GM23338 (cell line): ENCODE measurements around the gene FAM234A. TPM values are rescaled to one million over a fixed set of nuclear protein-coding genes. Genes with fewer than 3 reads are reported as not detected.

Experiments
- ATAC-seq: fragments of 200-7000 bp; cut with Tn5 transposase; 3 replicates; pipeline ENCODE4 v1.9.1; 2020
- DNase-seq: peaks from one replicate; pipeline ENCODE4 v3.0.0-alpha.2; 2015; ENCODE audit warnings: low spot score
- H2AFZ ChIP-seq: fragments of 200-600 bp; sonication (generic); 2 replicates; pipeline ENCODE4 v1.8.0; 2016; ENCODE audit warnings: antibody characterized with exemption, mild to moderate bottlenecking, moderate library complexity
- H3F3A ChIP-seq: fragments of 200-600 bp; sonication (generic); replicated peaks from 2 replicates; pipeline ENCODE4 v1.8.0; 2017; ENCODE audit warnings: antibody characterized with exemption, mixed run types, low read depth
- H3K27ac ChIP-seq: fragments of 200-600 bp; sonication (generic); 2 replicates; pipeline ENCODE4 v1.6.1; 2016; ENCODE audit warnings: low read depth
- H3K27me3 ChIP-seq: fragments of 200-600 bp; sonication (generic); 2 replicates; pipeline ENCODE4 v1.8.0; 2016; ENCODE audit warnings: mild to moderate bottlenecking, mixed run types, moderate library complexity; ENCODE audit not compliant: insufficient read depth
- H3K36me3 ChIP-seq: fragments of 200-600 bp; sonication (generic); 2 replicates; pipeline ENCODE4 v1.8.0; 2016; ENCODE audit warnings: mild to moderate bottlenecking; ENCODE audit not compliant: insufficient read depth
- H3K4me1 ChIP-seq: fragments of 200-600 bp; sonication (generic); 2 replicates; pipeline ENCODE4 v1.8.0; 2016; ENCODE audit warnings: mild to moderate bottlenecking, moderate library complexity; ENCODE audit not compliant: insufficient read depth
- H3K4me2 ChIP-seq: fragments of 200-600 bp; sonication (generic); 2 replicates; pipeline ENCODE4 v1.7.1; 2017; ENCODE audit warnings: mixed run types
- H3K4me3 ChIP-seq: fragments of 200-600 bp; sonication (generic); 2 replicates; pipeline ENCODE4 v1.6.1; 2016; ENCODE audit warnings: mixed run types
- H3K79me2 ChIP-seq: fragments of 200-600 bp; sonication (generic); replicated peaks from 2 replicates; pipeline ENCODE4 v1.8.0; 2017; ENCODE audit warnings: mild to moderate bottlenecking; ENCODE audit not compliant: insufficient read depth
- H3K9me2 ChIP-seq: fragments of 200-600 bp; sonication (generic); 2 replicates; pipeline ENCODE4 v1.8.0; 2017; ENCODE audit not compliant: insufficient read depth
- H4K20me1 ChIP-seq: fragments of 200-600 bp; sonication (generic); replicated peaks from 2 replicates; pipeline ENCODE4 v1.8.0; 2017; ENCODE audit warnings: mild to moderate bottlenecking; ENCODE audit not compliant: insufficient read depth
- H3K27ac Mint-ChIP-seq: 2 replicates; pipeline ENCODE4 v1.8.0; 2020; ENCODE audit warnings: inconsistent platforms, mild to moderate bottlenecking, moderate library complexity, mixed read lengths
- H3K27me3 Mint-ChIP-seq: 3 replicates; pipeline ENCODE4 v1.8.0; 2022; ENCODE audit warnings: low read depth, mild to moderate bottlenecking, moderate library complexity, mixed read lengths, inconsistent platforms; ENCODE audit not compliant: insufficient read depth, poor library complexity
- H3K36me3 Mint-ChIP-seq: 3 replicates; pipeline ENCODE4 v1.8.0; 2021; ENCODE audit warnings: low read depth, mild to moderate bottlenecking, inconsistent platforms, moderate library complexity, mixed read lengths
- H3K4me1 Mint-ChIP-seq: 3 replicates; pipeline ENCODE4 v1.8.0; 2020; ENCODE audit warnings: mild to moderate bottlenecking, inconsistent platforms, mixed read lengths
- H3K4me3 Mint-ChIP-seq: 3 replicates; pipeline ENCODE4 v1.8.0; 2021; ENCODE audit warnings: moderate library complexity, mild to moderate bottlenecking, inconsistent platforms, mixed read lengths
- H3K9me3 Mint-ChIP-seq: 3 replicates; pipeline ENCODE4 v1.8.0; 2020; ENCODE audit warnings: moderate library complexity, mild to moderate bottlenecking, inconsistent platforms, mixed read lengths
- CREB1 ChIP-seq: fragments of 250-450 bp; sonication (Bioruptor Pico); IDR thresholded peaks from 2 replicates; pipeline ENCODE4 v1.5.0; 2020; ENCODE audit warnings: low read depth, mild to moderate bottlenecking, moderate library complexity
- STAT1 ChIP-seq: IDR thresholded peaks from one replicate; pipeline ENCODE4 v1.6.1; 2016; ENCODE audit warnings: antibody characterized with exemption; ENCODE audit not compliant: unreplicated experiment
- ZNF331 ChIP-seq: fragments of 250-450 bp; sonication (Bioruptor Pico); IDR thresholded peaks from 2 replicates; pipeline ENCODE4 v1.5.0; 2020; ENCODE audit warnings: low read depth, mild to moderate bottlenecking, moderate library complexity
- polyA plus RNA-seq: library from polyadenylated mRNA; unstranded; fragments of >200 nt; fragmentation: Nextera tagmentation; extraction: Ambion mirVana; gene quantifications from 2 replicates; pipeline ENCODE4 v1.2.1, GENCODE V29; 2016
- total RNA-seq: library from RNA; depleted of rRNA; stranded (reverse); fragments of >200 nt; shearing (Covaris generic); gene quantifications from 2 replicates; pipeline ENCODE4 v1.2.3, GENCODE V29; 2014
- TF ChIP-seq, protein P1 (sequence below): fragments of 250-450 bp; sonication (Bioruptor Pico); IDR thresholded peaks from 2 replicates; pipeline ENCODE4 v1.5.0; 2020; ENCODE audit warnings: mild to moderate bottlenecking, moderate library complexity
- TF ChIP-seq, protein P2 (sequence below): IDR thresholded peaks from one replicate; pipeline ENCODE4 v1.6.1; 2018; ENCODE audit warnings: antibody characterized with exemption; ENCODE audit not compliant: unreplicated experiment
- TF ChIP-seq, protein P3 (sequence below), 2 experiments: fragments of 200-600 bp in 1 of 2; sonication (generic) in 1 of 2; conservative IDR thresholded peaks; 2 replicates each; pipeline versions ENCODE4 v1.5.1 to v1.6.1; 2016 to 2017; ENCODE audit warnings: antibody characterized with exemption in 2 of 2, low read depth in 2 of 2, mild to moderate bottlenecking in 2 of 2, moderate library complexity in 1 of 2

The FAM234A gene
- total and polyA plus RNA-seq, 2 experiments from 2014 or later = 41.9 to 128 TPM

DNA sequence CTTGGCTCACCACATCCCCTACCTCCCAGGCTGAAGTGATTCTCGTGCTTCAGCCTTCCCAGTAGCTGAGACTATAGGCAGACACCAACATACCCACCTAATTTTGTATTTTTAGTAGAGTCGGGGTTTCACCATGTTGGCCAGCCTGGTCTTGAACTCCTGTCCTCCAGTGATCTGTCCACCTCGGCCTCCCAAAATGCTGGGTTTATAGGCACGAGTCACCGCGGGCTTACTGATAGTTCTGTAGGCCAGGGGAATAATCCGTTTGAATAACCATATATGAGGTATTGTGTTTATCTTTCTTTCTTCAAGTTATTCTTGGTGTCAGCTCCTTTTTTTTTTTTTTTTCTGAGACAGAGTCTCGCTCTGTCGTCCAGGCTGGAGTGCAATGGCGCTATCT is 7.7 kb downstream of the FAM234A start:
- Mint-ChIP-seq H3K4me1 (no peaks in the 10 kb centered on the region), H3K36me3 (peaks cover 2% of the 10 kb centered on the region)
- TF ChIP-seq STAT1 = no peak
- TF ChIP-seq, protein P1, sequence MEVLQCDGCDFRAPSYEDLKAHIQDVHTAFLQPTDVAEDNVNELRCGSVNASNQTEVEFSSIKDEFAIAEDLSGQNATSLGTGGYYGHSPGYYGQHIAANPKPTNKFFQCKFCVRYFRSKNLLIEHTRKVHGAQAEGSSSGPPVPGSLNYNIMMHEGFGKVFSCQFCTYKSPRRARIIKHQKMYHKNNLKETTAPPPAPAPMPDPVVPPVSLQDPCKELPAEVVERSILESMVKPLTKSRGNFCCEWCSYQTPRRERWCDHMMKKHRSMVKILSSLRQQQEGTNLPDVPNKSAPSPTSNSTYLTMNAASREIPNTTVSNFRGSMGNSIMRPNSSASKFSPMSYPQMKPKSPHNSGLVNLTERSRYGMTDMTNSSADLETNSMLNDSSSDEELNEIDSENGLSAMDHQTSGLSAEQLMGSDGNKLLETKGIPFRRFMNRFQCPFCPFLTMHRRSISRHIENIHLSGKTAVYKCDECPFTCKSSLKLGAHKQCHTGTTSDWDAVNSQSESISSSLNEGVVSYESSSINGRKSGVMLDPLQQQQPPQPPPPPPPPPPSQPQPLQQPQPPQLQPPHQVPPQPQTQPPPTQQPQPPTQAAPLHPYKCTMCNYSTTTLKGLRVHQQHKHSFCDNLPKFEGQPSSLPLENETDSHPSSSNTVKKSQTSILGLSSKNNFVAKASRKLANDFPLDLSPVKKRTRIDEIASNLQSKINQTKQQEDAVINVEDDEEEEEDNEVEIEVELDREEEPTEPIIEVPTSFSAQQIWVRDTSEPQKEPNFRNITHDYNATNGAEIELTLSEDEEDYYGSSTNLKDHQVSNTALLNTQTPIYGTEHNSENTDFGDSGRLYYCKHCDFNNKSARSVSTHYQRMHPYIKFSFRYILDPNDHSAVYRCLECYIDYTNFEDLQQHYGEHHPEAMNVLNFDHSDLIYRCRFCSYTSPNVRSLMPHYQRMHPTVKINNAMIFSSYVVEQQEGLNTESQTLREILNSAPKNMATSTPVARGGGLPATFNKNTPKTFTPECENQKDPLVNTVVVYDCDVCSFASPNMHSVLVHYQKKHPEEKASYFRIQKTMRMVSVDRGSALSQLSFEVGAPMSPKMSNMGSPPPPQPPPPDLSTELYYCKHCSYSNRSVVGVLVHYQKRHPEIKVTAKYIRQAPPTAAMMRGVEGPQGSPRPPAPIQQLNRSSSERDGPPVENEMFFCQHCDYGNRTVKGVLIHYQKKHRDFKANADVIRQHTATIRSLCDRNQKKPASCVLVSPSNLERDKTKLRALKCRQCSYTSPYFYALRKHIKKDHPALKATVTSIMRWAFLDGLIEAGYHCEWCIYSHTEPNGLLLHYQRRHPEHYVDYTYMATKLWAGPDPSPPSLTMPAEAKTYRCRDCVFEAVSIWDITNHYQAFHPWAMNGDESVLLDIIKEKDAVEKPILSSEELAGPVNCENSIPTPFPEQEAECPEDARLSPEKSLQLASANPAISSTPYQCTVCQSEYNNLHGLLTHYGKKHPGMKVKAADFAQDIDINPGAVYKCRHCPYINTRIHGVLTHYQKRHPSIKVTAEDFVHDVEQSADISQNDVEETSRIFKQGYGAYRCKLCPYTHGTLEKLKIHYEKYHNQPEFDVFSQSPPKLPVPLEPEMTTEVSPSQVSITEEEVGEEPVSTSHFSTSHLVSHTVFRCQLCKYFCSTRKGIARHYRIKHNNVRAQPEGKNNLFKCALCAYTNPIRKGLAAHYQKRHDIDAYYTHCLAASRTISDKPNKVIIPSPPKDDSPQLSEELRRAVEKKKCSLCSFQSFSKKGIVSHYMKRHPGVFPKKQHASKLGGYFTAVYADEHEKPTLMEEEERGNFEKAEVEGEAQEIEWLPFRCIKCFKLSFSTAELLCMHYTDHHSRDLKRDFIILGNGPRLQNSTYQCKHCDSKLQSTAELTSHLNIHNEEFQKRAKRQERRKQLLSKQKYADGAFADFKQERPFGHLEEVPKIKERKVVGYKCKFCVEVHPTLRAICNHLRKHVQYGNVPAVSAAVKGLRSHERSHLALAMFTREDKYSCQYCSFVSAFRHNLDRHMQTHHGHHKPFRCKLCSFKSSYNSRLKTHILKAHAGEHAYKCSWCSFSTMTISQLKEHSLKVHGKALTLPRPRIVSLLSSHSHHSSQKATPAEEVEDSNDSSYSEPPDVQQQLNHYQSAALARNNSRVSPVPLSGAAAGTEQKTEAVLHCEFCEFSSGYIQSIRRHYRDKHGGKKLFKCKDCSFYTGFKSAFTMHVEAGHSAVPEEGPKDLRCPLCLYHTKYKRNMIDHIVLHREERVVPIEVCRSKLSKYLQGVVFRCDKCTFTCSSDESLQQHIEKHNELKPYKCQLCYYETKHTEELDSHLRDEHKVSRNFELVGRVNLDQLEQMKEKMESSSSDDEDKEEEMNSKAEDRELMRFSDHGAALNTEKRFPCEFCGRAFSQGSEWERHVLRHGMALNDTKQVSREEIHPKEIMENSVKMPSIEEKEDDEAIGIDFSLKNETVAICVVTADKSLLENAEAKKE (CRISPR knock-in tag) = no peak
- TF ChIP-seq, protein P2, sequence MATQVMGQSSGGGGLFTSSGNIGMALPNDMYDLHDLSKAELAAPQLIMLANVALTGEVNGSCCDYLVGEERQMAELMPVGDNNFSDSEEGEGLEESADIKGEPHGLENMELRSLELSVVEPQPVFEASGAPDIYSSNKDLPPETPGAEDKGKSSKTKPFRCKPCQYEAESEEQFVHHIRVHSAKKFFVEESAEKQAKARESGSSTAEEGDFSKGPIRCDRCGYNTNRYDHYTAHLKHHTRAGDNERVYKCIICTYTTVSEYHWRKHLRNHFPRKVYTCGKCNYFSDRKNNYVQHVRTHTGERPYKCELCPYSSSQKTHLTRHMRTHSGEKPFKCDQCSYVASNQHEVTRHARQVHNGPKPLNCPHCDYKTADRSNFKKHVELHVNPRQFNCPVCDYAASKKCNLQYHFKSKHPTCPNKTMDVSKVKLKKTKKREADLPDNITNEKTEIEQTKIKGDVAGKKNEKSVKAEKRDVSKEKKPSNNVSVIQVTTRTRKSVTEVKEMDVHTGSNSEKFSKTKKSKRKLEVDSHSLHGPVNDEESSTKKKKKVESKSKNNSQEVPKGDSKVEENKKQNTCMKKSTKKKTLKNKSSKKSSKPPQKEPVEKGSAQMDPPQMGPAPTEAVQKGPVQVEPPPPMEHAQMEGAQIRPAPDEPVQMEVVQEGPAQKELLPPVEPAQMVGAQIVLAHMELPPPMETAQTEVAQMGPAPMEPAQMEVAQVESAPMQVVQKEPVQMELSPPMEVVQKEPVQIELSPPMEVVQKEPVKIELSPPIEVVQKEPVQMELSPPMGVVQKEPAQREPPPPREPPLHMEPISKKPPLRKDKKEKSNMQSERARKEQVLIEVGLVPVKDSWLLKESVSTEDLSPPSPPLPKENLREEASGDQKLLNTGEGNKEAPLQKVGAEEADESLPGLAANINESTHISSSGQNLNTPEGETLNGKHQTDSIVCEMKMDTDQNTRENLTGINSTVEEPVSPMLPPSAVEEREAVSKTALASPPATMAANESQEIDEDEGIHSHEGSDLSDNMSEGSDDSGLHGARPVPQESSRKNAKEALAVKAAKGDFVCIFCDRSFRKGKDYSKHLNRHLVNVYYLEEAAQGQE = no peak
- no peak for TF ChIP-seq CREB1 (CRISPR knock-in tag)
- TF ChIP-seq, protein P3, sequence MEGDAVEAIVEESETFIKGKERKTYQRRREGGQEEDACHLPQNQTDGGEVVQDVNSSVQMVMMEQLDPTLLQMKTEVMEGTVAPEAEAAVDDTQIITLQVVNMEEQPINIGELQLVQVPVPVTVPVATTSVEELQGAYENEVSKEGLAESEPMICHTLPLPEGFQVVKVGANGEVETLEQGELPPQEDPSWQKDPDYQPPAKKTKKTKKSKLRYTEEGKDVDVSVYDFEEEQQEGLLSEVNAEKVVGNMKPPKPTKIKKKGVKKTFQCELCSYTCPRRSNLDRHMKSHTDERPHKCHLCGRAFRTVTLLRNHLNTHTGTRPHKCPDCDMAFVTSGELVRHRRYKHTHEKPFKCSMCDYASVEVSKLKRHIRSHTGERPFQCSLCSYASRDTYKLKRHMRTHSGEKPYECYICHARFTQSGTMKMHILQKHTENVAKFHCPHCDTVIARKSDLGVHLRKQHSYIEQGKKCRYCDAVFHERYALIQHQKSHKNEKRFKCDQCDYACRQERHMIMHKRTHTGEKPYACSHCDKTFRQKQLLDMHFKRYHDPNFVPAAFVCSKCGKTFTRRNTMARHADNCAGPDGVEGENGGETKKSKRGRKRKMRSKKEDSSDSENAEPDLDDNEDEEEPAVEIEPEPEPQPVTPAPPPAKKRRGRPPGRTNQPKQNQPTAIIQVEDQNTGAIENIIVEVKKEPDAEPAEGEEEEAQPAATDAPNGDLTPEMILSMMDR (conservative IDR thresholded peaks at IDR 0.05; ENCODE audit: low read depth in 2 of 2) = no peak
- no peak for TF ChIP-seq ZNF331 (CRISPR knock-in tag)

More for the DNA sequence above, 7.7 kb downstream of the FAM234A start:
- ATAC-seq = no peak
- peaks cover 47% of the 10 kb centered on the region for H3K79me2 ChIP-seq
- Mint-ChIP-seq H3K27ac (no peak overlapping the region), H3K9me3 (no peaks in the 10 kb centered on the region), H3K27me3 (peaks cover 11% of the 10 kb centered on the region), H3K4me3 (no peak overlapping the region)
- H3K4me1 ChIP-seq = no peaks in the 10 kb centered on the region
- H3K9me2 ChIP-seq = no peaks in the 10 kb centered on the region
- H3K4me2 ChIP-seq = no peak overlapping the region
- H3K27ac ChIP-seq = no peak overlapping the region
- no peak overlapping the region for H2AFZ ChIP-seq
- no peaks in the 10 kb centered on the region for H3K27me3 ChIP-seq
- H3F3A ChIP-seq = 0 out of 2 replicates have a peak, but pooled peaks cover 4% of the 10 kb centered on the region
- no peak overlapping the region for H3K4me3 ChIP-seq
- DNase-seq = no peak
- peaks cover 6% of the 10 kb centered on the region for H4K20me1 ChIP-seq
- no peaks in the 10 kb centered on the region for H3K36me3 ChIP-seq
